ENCODE results near the gene TLNRD1.

DNA sequence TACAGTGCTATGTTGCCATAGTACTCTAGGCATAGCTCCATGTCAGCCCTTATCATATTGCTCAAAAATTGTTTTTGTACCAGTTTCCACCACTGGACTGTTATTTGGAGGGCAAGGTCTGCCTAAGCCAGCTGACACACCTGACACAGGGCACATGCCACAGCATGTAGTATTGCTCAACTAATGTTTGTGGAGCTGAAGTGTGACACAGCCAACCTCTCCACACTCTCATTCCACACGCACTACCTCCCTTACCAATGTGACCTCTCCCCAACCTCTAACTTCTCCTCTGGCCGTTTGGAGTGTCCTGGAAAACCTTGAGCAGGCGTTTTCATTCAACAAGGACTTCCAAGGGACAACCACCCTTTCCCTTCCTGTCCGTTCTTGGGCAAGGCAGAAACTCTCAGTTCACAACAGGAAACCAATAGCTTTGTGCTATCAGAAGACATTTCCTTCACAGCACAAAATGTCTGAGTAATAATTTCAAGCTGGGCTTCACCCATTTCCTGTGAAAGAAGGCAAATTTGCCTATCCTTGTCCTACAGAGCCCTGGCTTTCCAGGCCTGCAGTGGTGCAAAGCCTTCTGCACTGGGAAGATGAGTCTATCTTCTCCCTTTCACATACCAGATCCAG is 38.4 kb downstream of the TLNRD1 start:
- TF ChIP-seq, protein P1, sequence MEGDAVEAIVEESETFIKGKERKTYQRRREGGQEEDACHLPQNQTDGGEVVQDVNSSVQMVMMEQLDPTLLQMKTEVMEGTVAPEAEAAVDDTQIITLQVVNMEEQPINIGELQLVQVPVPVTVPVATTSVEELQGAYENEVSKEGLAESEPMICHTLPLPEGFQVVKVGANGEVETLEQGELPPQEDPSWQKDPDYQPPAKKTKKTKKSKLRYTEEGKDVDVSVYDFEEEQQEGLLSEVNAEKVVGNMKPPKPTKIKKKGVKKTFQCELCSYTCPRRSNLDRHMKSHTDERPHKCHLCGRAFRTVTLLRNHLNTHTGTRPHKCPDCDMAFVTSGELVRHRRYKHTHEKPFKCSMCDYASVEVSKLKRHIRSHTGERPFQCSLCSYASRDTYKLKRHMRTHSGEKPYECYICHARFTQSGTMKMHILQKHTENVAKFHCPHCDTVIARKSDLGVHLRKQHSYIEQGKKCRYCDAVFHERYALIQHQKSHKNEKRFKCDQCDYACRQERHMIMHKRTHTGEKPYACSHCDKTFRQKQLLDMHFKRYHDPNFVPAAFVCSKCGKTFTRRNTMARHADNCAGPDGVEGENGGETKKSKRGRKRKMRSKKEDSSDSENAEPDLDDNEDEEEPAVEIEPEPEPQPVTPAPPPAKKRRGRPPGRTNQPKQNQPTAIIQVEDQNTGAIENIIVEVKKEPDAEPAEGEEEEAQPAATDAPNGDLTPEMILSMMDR (IDR thresholded peaks at IDR 0.05) = no peak
- TF ChIP-seq POLR2AphosphoS5 (IDR thresholded peaks at IDR 0.05) (no peak), POLR2A (IDR thresholded peaks at IDR 0.05) (no peak)
